Smooth muscle cell (in vitro differentiated cells): ENCODE measurements around the gene PARVA. TPM values are rescaled to one million over a fixed set of nuclear protein-coding genes. Genes with fewer than 3 reads are reported as not detected.

Source experiments
- DNase-seq: peaks from one replicate; lab custom pipeline; 2025; ENCODE audit not compliant: unreplicated experiment; lab: John Stamatoyannopoulos, UW
- H2AFZ ChIP-seq: fragments of 200-600 bp; sonication (generic); 2 replicates; pipeline ENCODE4 v1.6.0; 2016; ENCODE audit warnings: antibody characterized with exemption, low read depth, mild to moderate bottlenecking
- H3F3A ChIP-seq: fragments of 200-600 bp; sonication (generic); 2 replicates; pipeline ENCODE4 v1.6.0; 2017; ENCODE audit warnings: antibody characterized with exemption, low read depth
- H3K27ac ChIP-seq: fragments of 200-600 bp; sonication (generic); 2 replicates; pipeline ENCODE4 v1.5.1; 2016; ENCODE audit warnings: low read depth, mild to moderate bottlenecking
- H3K27me3 ChIP-seq: fragments of 200-600 bp; sonication (generic); 2 replicates; pipeline ENCODE4 v1.6.1; 2016; ENCODE audit warnings: low read depth, mild to moderate bottlenecking
- H3K36me3 ChIP-seq: fragments of 200-600 bp; sonication (generic); 2 replicates; pipeline ENCODE4 v1.5.1; 2016; ENCODE audit warnings: low read depth
- H3K4me1 ChIP-seq: fragments of 200-600 bp; sonication (generic); 2 replicates; pipeline ENCODE4 v1.5.1; 2016; ENCODE audit warnings: low read depth
- H3K4me2 ChIP-seq: fragments of 200-600 bp; sonication (generic); 2 replicates; pipeline ENCODE4 v1.6.0; 2016; ENCODE audit warnings: mild to moderate bottlenecking
- H3K4me3 ChIP-seq: fragments of 200-600 bp; sonication (generic); 2 replicates; pipeline ENCODE4 v1.5.1; 2016; ENCODE audit warnings: mild to moderate bottlenecking
- H3K79me2 ChIP-seq: fragments of 200-600 bp; sonication (generic); 2 replicates; pipeline ENCODE4 v1.6.0; 2016; ENCODE audit warnings: low read depth, mild to moderate bottlenecking
- H3K9ac ChIP-seq: fragments of 200-600 bp; sonication (generic); 2 replicates; pipeline ENCODE4 v1.6.0; 2016; ENCODE audit warnings: low read depth
- H3K9me3 ChIP-seq: fragments of 200-600 bp; sonication (generic); replicated peaks from 2 replicates; pipeline ENCODE4 v1.5.1; 2016; ENCODE audit warnings: low read depth
- H4K20me1 ChIP-seq: fragments of 200-600 bp; sonication (generic); 2 replicates; pipeline ENCODE4 v1.6.0; 2016; ENCODE audit warnings: low read depth
- WGBS: methylation state at CpG from one replicate; pipeline ENCODE4 v1.1.7; 2016; ENCODE audit warnings: low lambda C conversion rate; 5-methylcytosine and 5-hydroxymethylcytosine counted together
- polyA plus RNA-seq: library from polyadenylated mRNA; unstranded; fragments of >200 nt; fragmentation: Nextera tagmentation; extraction: Ambion mirVana; gene quantifications from 2 replicates; pipeline ENCODE4 v1.2.1, GENCODE V29; 2016
- total RNA-seq: library from RNA; depleted of rRNA; stranded (reverse); fragments of >200 nt; gene quantifications from 2 replicates; pipeline ENCODE4 v1.2.3, GENCODE V29; 2014
- TF ChIP-seq, protein P1 (sequence below): fragments of 200-600 bp; sonication (generic); IDR thresholded peaks from 2 replicates; pipeline ENCODE4 v1.5.1; 2017; ENCODE audit warnings: borderline replicate concordance, mild to moderate bottlenecking, antibody characterized with exemption; ENCODE audit not compliant: insufficient read depth, poor library complexity, severe bottlenecking

PARVA gene
- total and polyA plus RNA-seq, 2 experiments from 2014 or later = 73.9 to 99.4 TPM

- no peaks in the 10 kb centered on the region for H3K9me3 ChIP-seq
- DNase-seq = no peak
- H3K4me3 ChIP-seq = no peak overlapping the region
- no peak overlapping the region for H2AFZ ChIP-seq
- no peaks in the 10 kb centered on the region for H3K27me3 ChIP-seq
- no peaks in the 10 kb centered on the region for H3K4me1 ChIP-seq
- no peak overlapping the region for H3K4me2 ChIP-seq
- no peaks in the 10 kb centered on the region for H4K20me1 ChIP-seq
- H3K79me2 ChIP-seq = peaks cover 12% of the 10 kb centered on the region
- H3F3A ChIP-seq = peaks cover 5% of the 10 kb centered on the region
- WGBS = 83% methylated on average over 4 of the region's 4 CpGs
- H3K27ac ChIP-seq = no peak overlapping the region
- peaks cover 17% of the 10 kb centered on the region for H3K36me3 ChIP-seq
- no peak overlapping the region for H3K9ac ChIP-seq
- TF ChIP-seq, protein P1, sequence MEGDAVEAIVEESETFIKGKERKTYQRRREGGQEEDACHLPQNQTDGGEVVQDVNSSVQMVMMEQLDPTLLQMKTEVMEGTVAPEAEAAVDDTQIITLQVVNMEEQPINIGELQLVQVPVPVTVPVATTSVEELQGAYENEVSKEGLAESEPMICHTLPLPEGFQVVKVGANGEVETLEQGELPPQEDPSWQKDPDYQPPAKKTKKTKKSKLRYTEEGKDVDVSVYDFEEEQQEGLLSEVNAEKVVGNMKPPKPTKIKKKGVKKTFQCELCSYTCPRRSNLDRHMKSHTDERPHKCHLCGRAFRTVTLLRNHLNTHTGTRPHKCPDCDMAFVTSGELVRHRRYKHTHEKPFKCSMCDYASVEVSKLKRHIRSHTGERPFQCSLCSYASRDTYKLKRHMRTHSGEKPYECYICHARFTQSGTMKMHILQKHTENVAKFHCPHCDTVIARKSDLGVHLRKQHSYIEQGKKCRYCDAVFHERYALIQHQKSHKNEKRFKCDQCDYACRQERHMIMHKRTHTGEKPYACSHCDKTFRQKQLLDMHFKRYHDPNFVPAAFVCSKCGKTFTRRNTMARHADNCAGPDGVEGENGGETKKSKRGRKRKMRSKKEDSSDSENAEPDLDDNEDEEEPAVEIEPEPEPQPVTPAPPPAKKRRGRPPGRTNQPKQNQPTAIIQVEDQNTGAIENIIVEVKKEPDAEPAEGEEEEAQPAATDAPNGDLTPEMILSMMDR = no peak
Observed at GRCh38 chr11:12480401-12480800, 103.0 kb downstream of the PARVA start.

GRCh38 chr11:12482839-12483238 lies 105.5 kb downstream of the PARVA start:
- peaks cover 19% of the 10 kb centered on the region for H3K79me2 ChIP-seq
- H3K4me3 ChIP-seq = no peak overlapping the region
- no peaks in the 10 kb centered on the region for H3K9me3 ChIP-seq
- no peak overlapping the region for H3K27ac ChIP-seq
- no peak overlapping the region for H3K9ac ChIP-seq
- H4K20me1 ChIP-seq = no peaks in the 10 kb centered on the region
- no peak for DNase-seq
- H2AFZ ChIP-seq = no peak overlapping the region
- no peak overlapping the region for H3K4me2 ChIP-seq
- no peaks in the 10 kb centered on the region for H3K4me1 ChIP-seq
- no peaks in the 10 kb centered on the region for H3K27me3 ChIP-seq
- WGBS = 100% methylated on average over 2 of the region's 2 CpGs
- peaks cover 5% of the 10 kb centered on the region for H3F3A ChIP-seq
- peaks cover 14% of the 10 kb centered on the region for H3K36me3 ChIP-seq
- TF ChIP-seq, protein P1 = no peak

DNA sequence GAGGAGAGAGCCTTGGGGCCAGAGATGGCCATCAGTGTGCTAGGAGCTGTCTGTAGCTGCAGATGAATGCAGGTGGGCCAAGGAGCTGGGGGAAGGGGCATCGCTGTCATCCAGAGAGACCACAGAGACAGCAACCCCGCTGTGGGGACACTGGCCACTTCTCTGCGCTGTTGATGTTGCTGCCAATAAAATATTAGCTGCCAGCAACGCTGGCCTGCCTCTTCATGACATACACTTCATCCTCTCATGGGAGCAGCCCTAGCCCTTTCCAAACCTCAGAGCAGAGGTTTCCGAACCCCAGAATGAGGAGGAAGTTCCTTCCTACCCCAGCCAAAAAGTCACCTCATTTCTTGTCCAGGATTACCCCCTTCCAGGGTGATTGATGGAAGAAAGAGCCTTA lies 106.2 kb downstream of the PARVA start:
- 95% methylated on average over 5 of the region's 5 CpGs for WGBS
- Histone ChIP-seq H3F3A (peaks cover 5% of the 10 kb centered on the region), H3K27ac (peak overlapping the region; percentile 26)

DNA sequence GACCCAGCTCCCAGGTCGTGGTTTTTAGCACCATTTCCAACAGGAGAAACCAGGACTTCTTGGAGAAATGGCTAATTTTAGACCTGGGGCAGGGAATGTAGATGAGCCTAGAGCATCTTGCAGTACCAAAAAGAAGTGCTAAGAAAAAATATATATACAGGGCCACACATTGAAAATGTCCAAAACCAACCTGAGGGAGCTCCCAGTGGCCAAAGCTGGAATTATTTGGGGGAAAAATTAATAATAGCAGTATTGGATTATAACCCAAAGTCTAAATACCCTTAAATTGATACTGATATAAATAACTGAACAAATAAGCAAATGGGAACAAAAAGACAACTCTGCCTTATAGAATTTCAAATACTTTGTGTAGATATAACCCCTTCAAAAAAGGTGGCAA lies 108.0 kb downstream of the PARVA start:
- H3K4me2 ChIP-seq = no peak overlapping the region
- TF ChIP-seq, protein P1 = peak; percentile 21
- H3K27me3 ChIP-seq = no peaks in the 10 kb centered on the region
- H3K4me3 ChIP-seq = no peak overlapping the region
- H3K36me3 ChIP-seq = peaks cover 16% of the 10 kb centered on the region
- H3F3A ChIP-seq = peaks cover 5% of the 10 kb centered on the region
- H4K20me1 ChIP-seq = no peaks in the 10 kb centered on the region
- WGBS = 96% methylated on average over 1 of the region's 1 CpG
- DNase-seq = no peak
- H2AFZ ChIP-seq = no peak overlapping the region
- no peak overlapping the region for H3K9ac ChIP-seq
- H3K4me1 ChIP-seq = no peaks in the 10 kb centered on the region
- H3K79me2 ChIP-seq = peaks cover 19% of the 10 kb centered on the region
- no peak overlapping the region for H3K27ac ChIP-seq
- H3K9me3 ChIP-seq = peaks cover 10% of the 10 kb centered on the region

More for the DNA sequence above, 106.2 kb downstream of the PARVA start:
- Histone ChIP-seq H4K20me1 (no peaks in the 10 kb centered on the region), H3K9me3 (peaks cover 3% of the 10 kb centered on the region), H3K4me2 (no peak overlapping the region), H3K79me2 (peaks cover 19% of the 10 kb centered on the region), H3K27me3 (no peaks in the 10 kb centered on the region), H3K4me3 (no peak overlapping the region), H3K4me1 (no peaks in the 10 kb centered on the region), H3K36me3 (peaks cover 12% of the 10 kb centered on the region), H3K9ac (no peak overlapping the region), H2AFZ (no peak overlapping the region)
- no peak for DNase-seq
- TF ChIP-seq, protein P1 = no peak
